ENCODE data around the gene ZNF343.

DNA sequence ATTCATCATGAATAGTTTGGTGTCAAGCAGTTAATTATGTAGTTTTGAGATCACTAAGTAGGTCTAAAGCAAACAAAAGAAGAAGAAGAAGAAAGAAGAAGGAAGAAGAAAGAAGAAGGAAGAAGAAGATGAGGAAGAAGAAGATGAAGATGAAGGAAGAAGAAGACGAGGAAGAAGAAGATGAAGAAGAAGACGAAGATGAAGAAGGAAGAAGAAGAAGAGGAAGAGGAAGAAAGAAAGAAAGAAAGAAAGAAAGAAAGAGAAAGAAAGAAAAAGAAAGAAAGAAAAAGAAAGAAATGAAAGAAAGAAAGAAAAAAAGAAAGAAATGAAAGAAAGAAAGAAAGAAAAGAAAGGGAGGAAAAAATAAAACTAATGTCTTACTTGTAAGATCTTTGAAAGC is 36.9 kb upstream of the ZNF343 start:
- TF ChIP-seq CTCF (IDR thresholded peaks at IDR 0.05; ENCODE audit: poor library complexity) (no peak), EZH2 (IDR thresholded peaks at IDR 0.05; ENCODE audit: borderline replicate concordance) (no peak)

Data from hepatocyte (in vitro differentiated cells).